GM06990 (cell line): Measurements from ENCODE around the gene UBAP1.
"Not testable (repeated sequence)": the region's sequence is repeated elsewhere in the genome, so short reads cannot be mapped to it uniquely, and the experiment has no call there.

Experiments used
- DNase-seq: peaks from one replicate; pipeline ENCODE4 v3.0.0-alpha.2; 2011; ENCODE audit not compliant: insufficient read length; ENCODE audit errors: extremely low read depth
- H3K27me3 ChIP-seq: replicated peaks from 2 replicates; pipeline ENCODE4 v1.6.0; 2011; ENCODE audit warnings: low read length; ENCODE audit not compliant: control insufficient read depth, insufficient read depth
- H3K36me3 ChIP-seq: 2 replicates; pipeline ENCODE4 v1.5.1; 2011; ENCODE audit warnings: low read length; ENCODE audit not compliant: control insufficient read depth, insufficient read depth
- H3K4me3 ChIP-seq: replicated peaks from 2 replicates; pipeline ENCODE4 v1.5.1; 2011; ENCODE audit warnings: low read depth, mild to moderate bottlenecking, control low read depth, low read length
- CTCF ChIP-seq: IDR thresholded peaks from 2 replicates; pipeline ENCODE4 v1.5.1; 2011; ENCODE audit warnings: low read length, control low read depth, mild to moderate bottlenecking, inconsistent platforms; ENCODE audit not compliant: insufficient read depth, poor library complexity, severe bottlenecking

The UBAP1 gene

GRCh38 chr9:34242830-34243229, 64.0 kb downstream of the UBAP1 start:
- Histone ChIP-seq H3K36me3 (peaks cover 10% of the 10 kb centered on the region), H3K27me3 (no peaks in the 10 kb centered on the region), H3K4me3 (no peak overlapping the region)
- no peak for DNase-seq
- no peak for TF ChIP-seq CTCF

- H3K36me3 ChIP-seq = peaks cover 17% of the 10 kb centered on the region
- not testable (repeated sequence) for DNase-seq, H3K4me3 ChIP-seq, H3K27me3 ChIP-seq
Measured at GRCh38 chr9:34245212-34245611, 66.4 kb downstream of the UBAP1 start.

- DNase-seq = no peak
Measured at GRCh38 chr9:34246453-34246852, 67.6 kb downstream of the UBAP1 start.

GRCh38 chr9:34247782-34248181, 68.9 kb downstream of the UBAP1 start:
- peaks cover 23% of the 10 kb centered on the region for H3K36me3 ChIP-seq
- H3K27me3 ChIP-seq, DNase-seq, H3K4me3 ChIP-seq: not testable (repeated sequence)

More at GRCh38 chr9:34246453-34246852, 67.6 kb downstream of the UBAP1 start:
- Histone ChIP-seq H3K36me3 (peaks cover 25% of the 10 kb centered on the region), H3K4me3 (no peak overlapping the region), H3K27me3 (no peaks in the 10 kb centered on the region)
- no peak for TF ChIP-seq CTCF

GRCh38 chr9:34249274-34249673, 70.4 kb downstream of the UBAP1 start:
- H3K36me3 ChIP-seq = peaks cover 30% of the 10 kb centered on the region
- no peak overlapping the region for H3K4me3 ChIP-seq
- H3K27me3 ChIP-seq = no peaks in the 10 kb centered on the region
- no peak for DNase-seq
- no peak for TF ChIP-seq CTCF

- H3K36me3 ChIP-seq = peaks cover 38% of the 10 kb centered on the region
- TF ChIP-seq CTCF = no peak
- H3K27me3 ChIP-seq = no peaks in the 10 kb centered on the region
- no peak for DNase-seq
- H3K4me3 ChIP-seq = no peak overlapping the region
Measured at GRCh38 chr9:34250721-34251120, 71.9 kb downstream of the UBAP1 start.

- Histone ChIP-seq H3K36me3 (peaks cover 40% of the 10 kb centered on the region), H3K4me3 (no peak overlapping the region), H3K27me3 (no peaks in the 10 kb centered on the region)
- DNase-seq = no peak
- no peak for TF ChIP-seq CTCF
Measured at GRCh38 chr9:34252016-34252415, 73.2 kb downstream of the UBAP1 start.
